Activated T-helper 1 cell treated with anti-CD3 and anti-CD28 coated beads, Interleukin-2, amount 50 U/mL, for 16 hours (primary cell): Measurements from ENCODE around the gene TMEM161B.
"Not testable (repeated sequence)": the region's sequence is repeated elsewhere in the genome, so short reads cannot be mapped to it uniquely, and the experiment has no call there.

Source experiments
- DNase-seq, 2 donors: peaks; one replicate each; pipeline ENCODE4 v3.0.0-alpha.2; 2020; ENCODE audit warnings: low read depth in 1 of 2, low spot score in 1 of 2

TMEM161B gene

DNA sequence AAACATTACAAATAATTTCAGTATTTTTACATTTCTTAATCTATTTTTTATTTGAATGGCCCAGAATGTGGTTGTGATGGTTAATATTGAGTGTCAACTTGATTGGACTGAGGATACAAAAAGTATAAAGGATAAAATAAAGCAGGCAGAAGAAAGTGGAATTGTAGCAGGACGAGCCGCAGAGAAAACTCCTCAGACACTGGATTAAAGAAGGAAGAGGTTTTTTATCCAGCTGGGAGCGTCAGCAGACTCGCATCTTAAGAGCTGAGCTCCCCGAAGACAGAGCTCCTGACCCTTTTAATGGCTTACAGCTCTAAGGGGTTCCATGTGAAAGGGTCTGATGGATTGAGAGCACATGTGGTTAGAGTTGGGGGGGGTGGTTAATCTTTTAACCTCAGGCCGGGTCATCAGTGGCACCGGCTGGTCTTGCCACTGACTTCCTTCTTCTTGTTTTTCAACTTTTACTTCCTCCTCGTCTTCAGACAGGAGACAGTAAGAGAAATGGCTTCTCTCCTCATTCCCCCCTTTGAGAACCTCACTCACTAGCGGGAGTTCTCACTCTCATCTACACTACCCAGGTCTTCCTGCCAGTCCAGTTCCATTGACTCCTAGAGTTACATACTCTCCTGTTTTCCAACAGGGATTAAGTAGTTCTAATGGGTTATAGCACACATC is 80.0 kb downstream of the TMEM161B start:
- DNase-seq = no peak

DNA sequence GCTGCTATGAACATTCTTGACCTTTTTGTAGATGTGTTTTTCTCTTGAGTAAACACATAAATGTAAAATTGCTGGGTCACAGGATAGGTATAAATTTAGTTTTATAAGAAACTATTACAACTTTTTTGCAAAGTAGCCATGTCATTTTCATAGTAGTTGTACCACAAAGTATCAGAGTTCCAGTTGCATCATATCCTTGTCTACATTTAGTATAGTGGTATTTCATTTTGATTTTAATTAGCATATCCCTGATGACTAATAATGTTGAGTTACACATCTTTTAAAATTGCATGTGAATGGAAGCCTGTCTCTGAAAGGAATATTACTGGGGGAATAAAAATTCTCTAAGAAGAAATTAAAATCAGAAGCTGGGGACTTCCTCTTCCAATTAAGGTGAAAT is 85.4 kb downstream of the TMEM161B start:
- DNase-seq = no peak

DNA sequence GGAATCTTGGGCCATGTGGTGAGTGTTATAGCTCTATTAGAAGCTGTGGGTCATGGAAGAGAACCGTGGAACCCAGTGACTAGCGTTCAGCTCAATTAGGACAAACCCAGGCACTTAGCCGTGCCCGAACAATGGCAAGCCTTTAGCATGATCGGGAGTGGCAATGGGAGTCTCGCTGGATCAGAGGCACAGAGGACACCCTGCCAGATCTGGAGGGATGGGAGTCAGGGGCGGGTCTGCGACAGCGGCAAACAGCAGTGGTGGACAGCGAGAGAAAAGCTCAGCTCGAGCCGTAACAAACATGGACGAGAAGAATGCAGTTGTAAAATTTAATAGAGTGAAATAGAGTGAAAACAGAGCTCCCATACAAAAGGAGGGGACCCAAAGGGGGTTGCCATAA is 91.2 kb downstream of the TMEM161B start:
- DNase-seq = not testable (repeated sequence)

DNA sequence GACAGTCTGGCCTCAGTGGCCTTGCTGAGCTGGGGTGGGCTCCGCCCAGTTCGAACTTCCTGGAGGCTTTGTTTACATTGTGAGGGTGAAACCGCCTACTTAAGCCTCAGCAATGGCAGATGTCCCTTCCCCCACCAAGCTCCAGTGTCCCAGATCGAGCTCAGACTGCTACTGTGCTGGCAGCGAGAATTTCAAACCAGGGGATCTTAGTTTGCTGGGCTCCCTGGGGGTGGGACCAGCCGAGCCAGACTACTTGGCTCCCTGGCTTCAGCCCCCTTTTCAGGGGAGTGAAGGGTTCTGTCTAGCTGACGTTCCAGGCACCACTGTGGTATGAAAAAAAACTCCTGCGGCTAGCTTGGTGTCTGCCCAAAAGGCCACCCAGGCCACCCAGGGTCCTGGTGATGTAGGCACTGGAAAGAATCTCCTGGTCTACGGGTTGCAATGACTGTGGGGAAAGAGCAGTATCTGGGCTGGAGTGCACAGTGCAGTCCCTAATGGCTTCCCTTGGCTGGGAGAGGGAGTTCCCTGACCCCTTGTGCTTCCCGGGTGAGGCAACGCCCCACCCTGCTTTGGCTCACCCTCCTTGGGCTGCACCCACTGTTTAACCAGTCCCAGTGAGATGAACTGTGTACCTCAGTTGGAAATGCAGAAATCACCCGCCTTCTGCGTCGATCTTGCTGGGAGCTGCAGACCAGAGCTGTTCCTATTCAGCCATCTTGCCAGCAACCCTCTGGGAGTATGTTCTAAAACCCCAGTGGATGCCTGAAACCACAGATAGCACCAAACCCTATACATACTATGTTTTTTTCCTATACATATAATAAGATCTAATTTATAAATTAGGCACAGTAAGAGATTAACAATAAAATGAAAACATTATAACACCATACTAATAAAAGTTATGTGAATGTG is 95.5 kb downstream of the TMEM161B start:
- no peak for DNase-seq

DNA sequence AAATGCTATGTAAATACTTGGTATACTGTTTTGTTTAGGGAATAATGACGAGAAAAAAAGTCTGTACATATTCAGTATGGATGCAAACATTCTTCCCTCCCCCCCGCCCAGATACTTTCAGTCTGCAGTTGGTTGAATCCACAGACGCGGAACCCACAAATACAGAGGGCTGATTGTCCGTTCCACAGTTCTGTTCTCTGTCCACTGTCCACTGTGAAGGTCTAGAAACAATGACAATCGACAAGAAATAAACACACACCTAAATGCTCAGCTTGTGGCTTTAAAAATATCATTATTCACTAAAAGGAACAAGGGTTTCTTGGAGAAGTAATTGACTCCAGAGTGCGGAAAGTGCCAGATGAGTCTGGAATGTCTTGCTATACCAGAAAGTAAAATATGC is 109.1 kb downstream of the TMEM161B start:
- no peak for DNase-seq

DNA sequence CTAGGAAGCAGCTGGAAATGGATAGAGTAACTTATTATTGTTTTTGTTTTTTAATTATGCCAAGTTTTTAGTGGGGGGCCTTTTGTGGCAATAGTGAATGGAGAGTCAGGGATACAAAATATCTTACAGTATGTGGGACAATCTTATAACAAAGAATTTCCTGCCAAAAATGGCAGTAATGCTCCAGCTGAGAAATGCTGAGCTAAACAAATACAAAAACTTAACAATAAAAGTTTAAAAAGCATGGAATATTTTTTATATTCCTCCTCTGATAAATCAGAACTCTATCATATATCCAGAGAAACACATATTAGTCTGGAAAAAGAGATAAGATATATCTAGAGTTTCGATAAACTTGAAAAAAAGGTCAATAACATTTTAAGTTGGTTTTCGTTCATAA is 110.6 kb downstream of the TMEM161B start:
- no peak for DNase-seq

DNA sequence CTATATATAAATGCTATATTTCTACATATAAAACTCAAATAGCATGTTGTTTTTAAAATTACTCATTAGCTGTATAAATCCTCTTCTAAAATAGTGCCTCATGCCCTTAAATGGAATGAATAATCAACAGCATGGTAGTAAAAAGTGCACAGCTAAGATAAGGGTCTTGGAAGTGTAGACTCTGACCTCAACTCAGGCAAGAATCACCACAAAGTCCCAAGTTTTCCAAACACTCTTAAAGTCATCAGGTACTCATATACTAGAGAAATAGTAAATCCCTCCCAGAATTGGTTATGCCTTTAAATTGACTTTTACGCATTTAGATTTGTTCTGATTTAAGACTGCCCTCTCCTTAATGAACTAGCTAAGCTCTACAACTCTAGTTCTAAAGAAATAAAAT is 113.8 kb downstream of the TMEM161B start:
- no peak for DNase-seq

DNA sequence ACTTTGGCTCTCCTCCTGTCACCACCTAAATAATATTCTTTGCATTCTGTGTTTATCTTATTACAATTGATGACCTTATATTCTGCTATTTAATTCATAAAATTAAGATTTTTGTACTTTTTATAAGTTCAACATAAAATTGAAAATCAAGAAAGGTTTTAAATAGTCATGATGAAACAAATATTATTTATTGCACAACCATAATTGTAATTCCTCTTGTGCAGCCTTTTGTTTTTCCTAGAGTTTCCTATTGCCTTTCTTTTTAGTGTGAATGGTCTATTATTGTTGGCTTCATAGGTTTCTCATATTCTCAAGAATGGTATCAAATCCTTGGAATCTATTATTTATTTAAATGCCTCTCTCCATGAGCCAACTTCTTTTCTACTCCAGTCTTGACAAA is 117.9 kb downstream of the TMEM161B start:
- DNase-seq = no peak

DNA sequence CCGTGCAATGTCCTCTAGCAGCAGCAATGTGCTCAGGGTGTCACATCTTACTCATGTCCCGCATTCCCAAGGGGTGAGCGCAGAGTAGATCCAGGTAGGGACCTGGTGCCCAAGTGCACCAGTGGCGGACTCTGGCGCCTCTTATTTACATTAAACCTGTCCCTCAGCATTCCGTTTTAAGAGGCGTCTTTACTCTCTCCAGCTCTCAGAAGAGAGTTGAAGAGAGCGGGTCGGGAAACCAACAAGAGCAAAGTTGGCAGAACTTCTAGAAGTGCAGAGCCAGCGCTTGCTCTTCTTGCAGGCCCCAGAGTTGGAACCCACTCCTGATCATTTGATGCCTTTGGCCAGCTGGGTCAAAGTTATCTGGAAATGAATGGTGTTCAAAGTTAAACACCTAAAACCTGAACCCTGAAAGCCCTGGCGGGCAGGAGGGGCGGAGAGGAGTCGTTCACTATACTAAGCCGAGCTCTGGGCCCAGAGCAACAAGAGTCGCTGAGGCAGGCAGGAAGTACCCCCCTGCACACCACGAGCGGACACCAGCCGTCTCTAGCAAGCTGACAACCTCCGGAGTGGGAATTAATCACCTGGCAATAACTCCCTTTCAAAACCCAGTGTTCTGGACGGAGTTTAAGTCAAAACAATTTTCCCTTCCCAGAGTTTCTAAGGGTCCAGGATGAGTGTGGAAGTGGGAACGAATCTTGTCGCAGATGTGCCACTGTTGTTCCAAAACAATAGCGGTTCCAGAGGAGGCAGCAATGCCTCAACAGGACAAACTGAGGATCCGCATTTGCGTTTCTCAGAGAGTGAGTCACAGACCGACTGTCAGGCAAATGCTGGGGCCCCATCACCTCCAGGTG is 122.8 kb downstream of the TMEM161B start:
- DNase-seq = no peak

DNA sequence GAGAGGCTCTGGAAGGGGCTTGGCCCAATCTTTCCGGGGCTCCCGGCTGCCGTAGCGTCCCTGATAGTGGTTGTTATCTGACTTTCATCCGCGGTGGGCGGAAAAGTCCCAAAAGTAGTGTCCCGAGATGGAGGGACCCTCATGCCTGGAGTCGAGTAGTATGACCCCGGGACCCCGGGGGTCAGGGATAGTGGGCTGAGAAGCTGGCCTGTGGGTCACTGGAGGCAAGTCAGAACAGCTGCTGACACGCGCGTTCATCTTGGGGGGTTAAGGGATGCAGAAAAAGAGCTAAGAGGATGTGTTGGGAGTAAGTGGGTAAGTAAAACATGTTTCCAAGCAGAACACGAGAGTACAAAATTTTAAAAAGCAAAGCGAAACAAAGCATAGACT is 123.4 kb downstream of the TMEM161B start:
- DNase-seq = no peak
